A673 (cell line): ENCODE measurements around the gene ARSH.

Source experiments
- EZH2 ChIP-seq: fragments of 200-600 bp; sonication (generic); IDR thresholded peaks from 2 replicates; pipeline ENCODE4 v1.6.1; 2017; ENCODE audit warnings: borderline replicate concordance, low read depth, mild to moderate bottlenecking, mixed read lengths, antibody characterized with exemption, low read length; ENCODE audit not compliant: poor library complexity, severe bottlenecking
- TF ChIP-seq, protein P1 (sequence below): fragments of 300-800, 200-600 bp; sonication (generic); conservative IDR thresholded peaks from 2 replicates; pipeline ENCODE4 v1.5.1; 2017; ENCODE audit warnings: low read depth, mild to moderate bottlenecking, antibody characterized with exemption, low read length, moderate library complexity, mixed read lengths

- no peak for TF ChIP-seq EZH2
- TF ChIP-seq, protein P1, sequence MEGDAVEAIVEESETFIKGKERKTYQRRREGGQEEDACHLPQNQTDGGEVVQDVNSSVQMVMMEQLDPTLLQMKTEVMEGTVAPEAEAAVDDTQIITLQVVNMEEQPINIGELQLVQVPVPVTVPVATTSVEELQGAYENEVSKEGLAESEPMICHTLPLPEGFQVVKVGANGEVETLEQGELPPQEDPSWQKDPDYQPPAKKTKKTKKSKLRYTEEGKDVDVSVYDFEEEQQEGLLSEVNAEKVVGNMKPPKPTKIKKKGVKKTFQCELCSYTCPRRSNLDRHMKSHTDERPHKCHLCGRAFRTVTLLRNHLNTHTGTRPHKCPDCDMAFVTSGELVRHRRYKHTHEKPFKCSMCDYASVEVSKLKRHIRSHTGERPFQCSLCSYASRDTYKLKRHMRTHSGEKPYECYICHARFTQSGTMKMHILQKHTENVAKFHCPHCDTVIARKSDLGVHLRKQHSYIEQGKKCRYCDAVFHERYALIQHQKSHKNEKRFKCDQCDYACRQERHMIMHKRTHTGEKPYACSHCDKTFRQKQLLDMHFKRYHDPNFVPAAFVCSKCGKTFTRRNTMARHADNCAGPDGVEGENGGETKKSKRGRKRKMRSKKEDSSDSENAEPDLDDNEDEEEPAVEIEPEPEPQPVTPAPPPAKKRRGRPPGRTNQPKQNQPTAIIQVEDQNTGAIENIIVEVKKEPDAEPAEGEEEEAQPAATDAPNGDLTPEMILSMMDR: no peak
Measured at GRCh38 chrX:2974961-2975360, 31.4 kb upstream of the ARSH start.
